Tracheal epithelial cell (primary cell): ENCODE results near the gene WDPCP. TPM values are rescaled to one million over a fixed set of nuclear protein-coding genes. Genes with fewer than 3 reads are reported as not detected.

Experiments used
- total RNA-seq: library from RNA; depleted of rRNA; stranded (reverse); fragments of >200 nt; gene quantifications from 2 replicates; pipeline ENCODE4 v1.2.1, GENCODE V29; 2014

Gene WDPCP, protein sequence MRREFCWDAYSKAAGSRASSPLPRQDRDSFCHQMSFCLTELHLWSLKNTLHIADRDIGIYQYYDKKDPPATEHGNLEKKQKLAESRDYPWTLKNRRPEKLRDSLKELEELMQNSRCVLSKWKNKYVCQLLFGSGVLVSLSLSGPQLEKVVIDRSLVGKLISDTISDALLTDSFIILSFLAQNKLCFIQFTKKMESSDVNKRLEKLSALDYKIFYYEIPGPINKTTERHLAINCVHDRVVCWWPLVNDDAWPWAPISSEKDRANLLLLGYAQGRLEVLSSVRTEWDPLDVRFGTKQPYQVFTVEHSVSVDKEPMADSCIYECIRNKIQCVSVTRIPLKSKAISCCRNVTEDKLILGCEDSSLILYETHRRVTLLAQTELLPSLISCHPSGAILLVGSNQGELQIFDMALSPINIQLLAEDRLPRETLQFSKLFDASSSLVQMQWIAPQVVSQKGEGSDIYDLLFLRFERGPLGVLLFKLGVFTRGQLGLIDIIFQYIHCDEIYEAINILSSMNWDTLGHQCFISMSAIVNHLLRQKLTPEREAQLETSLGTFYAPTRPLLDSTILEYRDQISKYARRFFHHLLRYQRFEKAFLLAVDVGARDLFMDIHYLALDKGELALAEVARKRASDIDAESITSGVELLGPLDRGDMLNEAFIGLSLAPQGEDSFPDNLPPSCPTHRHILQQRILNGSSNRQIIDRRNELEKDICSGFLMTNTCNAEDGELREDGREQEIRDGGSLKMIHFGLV
- total RNA-seq, result 4.6 and 8.3 TPM in 2 replicates

DNA sequence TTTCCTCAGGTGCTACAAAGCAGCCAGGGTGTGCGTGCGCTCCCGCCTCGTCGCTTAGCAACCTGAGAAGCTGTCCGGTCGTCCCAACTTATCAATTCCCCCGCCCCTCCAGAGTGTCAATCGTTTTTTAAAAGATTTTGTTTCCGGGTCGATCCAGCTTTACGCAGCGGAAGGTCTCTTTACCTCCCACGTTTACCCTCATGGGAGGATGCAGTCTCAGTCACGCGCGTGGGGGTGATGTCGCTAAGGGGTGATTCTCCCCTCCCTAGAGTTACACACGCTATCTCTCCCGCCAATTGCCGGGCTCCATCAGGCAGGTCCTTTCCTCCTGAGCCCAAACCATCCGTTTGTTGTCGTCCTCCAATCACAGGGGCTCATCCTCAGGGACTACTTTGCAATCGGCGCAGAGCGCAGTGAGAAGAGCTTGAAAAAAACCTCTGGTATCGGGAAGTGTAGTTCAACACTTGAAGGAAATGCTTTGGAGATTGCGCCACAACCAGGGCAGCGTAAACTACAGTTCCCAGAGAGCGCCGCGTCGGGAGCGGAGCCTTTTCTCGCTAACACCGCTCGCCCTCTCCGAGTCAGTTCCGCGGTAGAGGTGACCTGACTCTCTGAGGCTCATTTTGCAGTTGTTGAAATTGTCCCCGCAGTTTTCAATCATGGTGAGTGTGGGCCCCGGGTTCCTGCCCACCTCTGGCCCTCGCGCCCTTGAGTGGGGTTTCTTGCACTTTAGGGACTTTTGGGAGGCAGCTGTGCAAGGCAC is at the start of gene WDPCP, which contains the start of gene MDH1:
TSS of gene WDPCP (minus strand) at position 93 of the 763 bp plus-strand sequence. CDS start 206 bp downstream, outside the sequence.
TSS of gene MDH1 (plus strand) at position 579 of the 763 bp plus-strand sequence. CDS start at position 660, 81 bp downstream.

Other genes with a start within 250 kb of the WDPCP start
- gene MDH1, start 486 bp upstream of the WDPCP start, total RNA-seq, result 140 and 161 TPM in 2 replicates